ENCODE results near the gene GCK. TPM values are rescaled to one million over a fixed set of nuclear protein-coding genes. Genes with fewer than 3 reads are reported as not detected.

GCK gene
- total RNA-seq, 4 donors from 2014 or later, result 0.52 TPM; not detected in 3

DNA sequence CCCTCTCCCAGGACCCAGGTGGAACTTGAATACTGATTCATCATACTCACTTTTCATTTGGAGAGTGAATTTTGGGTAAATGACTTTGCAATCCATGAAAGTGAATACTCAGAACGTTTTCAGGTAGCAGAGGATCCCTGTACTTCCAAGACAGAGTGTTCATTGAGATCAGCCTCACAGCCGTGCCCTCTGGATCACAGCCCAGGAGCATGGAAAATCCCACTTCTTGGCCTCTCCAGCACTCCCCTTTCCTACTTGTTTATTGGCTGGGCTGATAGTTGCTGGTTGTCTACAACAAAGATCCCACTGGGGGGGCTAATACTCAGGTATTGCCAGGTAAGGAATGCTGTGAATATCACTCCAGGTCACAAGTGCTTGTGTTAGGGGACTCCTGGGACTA lies 5.9 kb downstream of the GCK start:
- Histone ChIP-seq H3K27ac (no peak overlapping the region), H3K4me1 (peaks cover 3% of the 10 kb centered on the region), H3K27me3 (no peaks in the 10 kb centered on the region), H3K4me3 (no peak overlapping the region), H3K9me3 (no peaks in the 10 kb centered on the region), H3K36me3 (no peaks in the 10 kb centered on the region)
- DNase-seq (ENCODE audit: low spot score in 2 of 2), result no peak
- WGBS, result 29% methylated on average over 2 of the region's 2 CpGs
- TF ChIP-seq EP300 (IDR thresholded peaks at IDR 0.05), result no peak
- TF ChIP-seq, protein P1, sequence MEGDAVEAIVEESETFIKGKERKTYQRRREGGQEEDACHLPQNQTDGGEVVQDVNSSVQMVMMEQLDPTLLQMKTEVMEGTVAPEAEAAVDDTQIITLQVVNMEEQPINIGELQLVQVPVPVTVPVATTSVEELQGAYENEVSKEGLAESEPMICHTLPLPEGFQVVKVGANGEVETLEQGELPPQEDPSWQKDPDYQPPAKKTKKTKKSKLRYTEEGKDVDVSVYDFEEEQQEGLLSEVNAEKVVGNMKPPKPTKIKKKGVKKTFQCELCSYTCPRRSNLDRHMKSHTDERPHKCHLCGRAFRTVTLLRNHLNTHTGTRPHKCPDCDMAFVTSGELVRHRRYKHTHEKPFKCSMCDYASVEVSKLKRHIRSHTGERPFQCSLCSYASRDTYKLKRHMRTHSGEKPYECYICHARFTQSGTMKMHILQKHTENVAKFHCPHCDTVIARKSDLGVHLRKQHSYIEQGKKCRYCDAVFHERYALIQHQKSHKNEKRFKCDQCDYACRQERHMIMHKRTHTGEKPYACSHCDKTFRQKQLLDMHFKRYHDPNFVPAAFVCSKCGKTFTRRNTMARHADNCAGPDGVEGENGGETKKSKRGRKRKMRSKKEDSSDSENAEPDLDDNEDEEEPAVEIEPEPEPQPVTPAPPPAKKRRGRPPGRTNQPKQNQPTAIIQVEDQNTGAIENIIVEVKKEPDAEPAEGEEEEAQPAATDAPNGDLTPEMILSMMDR (IDR thresholded peaks at IDR 0.05), result no peak

DNA sequence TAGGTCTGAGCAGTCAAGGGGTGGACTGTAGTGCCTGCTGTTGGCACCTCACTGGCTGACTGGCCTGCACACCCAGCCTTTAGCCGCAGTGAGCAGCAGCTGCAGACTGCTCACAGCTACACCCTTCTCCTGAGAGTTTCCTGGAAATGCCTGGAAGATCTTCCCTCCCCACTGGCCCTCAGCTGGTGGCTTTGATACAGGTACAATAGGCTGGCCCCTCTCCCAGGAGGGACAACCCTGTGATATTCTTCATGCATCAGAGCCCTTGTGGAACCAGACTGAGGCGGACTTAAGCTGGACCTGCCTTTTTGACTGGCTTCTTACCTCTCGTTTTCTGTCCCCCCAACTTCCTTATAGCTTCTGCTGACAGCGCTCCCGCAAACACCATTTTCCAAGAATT lies 6.4 kb downstream of the GCK start:
- Histone ChIP-seq H3K27ac (no peak overlapping the region), H3K36me3 (no peaks in the 10 kb centered on the region), H3K4me1 (peaks cover 3% of the 10 kb centered on the region), H3K27me3 (no peaks in the 10 kb centered on the region), H3K9me3 (no peaks in the 10 kb centered on the region), H3K4me3 (no peak overlapping the region)
- WGBS, result 83% methylated on average over 5 of the region's 5 CpGs
- DNase-seq (ENCODE audit: low spot score in 2 of 2), result no peak
- TF ChIP-seq, protein P1 (IDR thresholded peaks at IDR 0.05), result no peak
- no peak for TF ChIP-seq EP300 (IDR thresholded peaks at IDR 0.05)

- H3K9me3 ChIP-seq, result no peaks in the 10 kb centered on the region
- TF ChIP-seq, protein P1 (IDR thresholded peaks at IDR 0.05), result no peak
- no peak for TF ChIP-seq EP300 (IDR thresholded peaks at IDR 0.05)
- peaks cover 3% of the 10 kb centered on the region for H3K4me1 ChIP-seq
- no peak overlapping the region for H3K4me3 ChIP-seq
- H3K27me3 ChIP-seq, result no peaks in the 10 kb centered on the region
- 40% methylated on average over 2 of the region's 3 CpGs for WGBS
- H3K27ac ChIP-seq, result no peak overlapping the region
- no peak for DNase-seq (ENCODE audit: low spot score in 2 of 2)
- H3K36me3 ChIP-seq, result no peaks in the 10 kb centered on the region
These were observed 8.6 kb downstream of the GCK start for GRCh38 chr7:44180631-44181030.

GRCh38 chr7:44177570-44178131 lies 11.6 kb downstream of the GCK start:
- no peak for DNase-seq (ENCODE audit: low spot score in 2 of 2)
- Histone ChIP-seq H3K36me3 (no peaks in the 10 kb centered on the region), H3K27ac (no peak overlapping the region), H3K9me3 (no peaks in the 10 kb centered on the region), H3K4me3 (no peak overlapping the region), H3K4me1 (no peaks in the 10 kb centered on the region), H3K27me3 (no peaks in the 10 kb centered on the region)
- WGBS, result 71% methylated on average over 4 of the region's 4 CpGs
- TF ChIP-seq POLR2AphosphoS5 (IDR thresholded peaks at IDR 0.05) (no peak), EP300 (IDR thresholded peaks at IDR 0.05) (no peak), POLR2A (IDR thresholded peaks at IDR 0.05) (no peak)
- TF ChIP-seq, protein P1 (IDR thresholded peaks at IDR 0.05), result no peak

- no peak for TF ChIP-seq EP300 (IDR thresholded peaks at IDR 0.05)
- TF ChIP-seq POLR2A (IDR thresholded peaks at IDR 0.05), result no peak
- TF ChIP-seq, protein P1 (IDR thresholded peaks at IDR 0.05), result no peak
- TF ChIP-seq POLR2AphosphoS5 (IDR thresholded peaks at IDR 0.05), result no peak
- no peaks in the 10 kb centered on the region for H3K9me3 ChIP-seq
- no peaks in the 10 kb centered on the region for H3K36me3 ChIP-seq
- H3K4me1 ChIP-seq, result no peaks in the 10 kb centered on the region
- no peaks in the 10 kb centered on the region for H3K27me3 ChIP-seq
- H3K4me3 ChIP-seq, result no peak overlapping the region
- DNase-seq (ENCODE audit: low spot score in 2 of 2), result no peak
- no peak overlapping the region for H3K27ac ChIP-seq
- WGBS, result 81% methylated on average over 5 of the region's 7 CpGs
These were observed 12.8 kb downstream of the GCK start for GRCh38 chr7:44176486-44176885.
